Lower leg skin (tissue), 4 donors: ENCODE data around the gene LMAN2. TPM values are rescaled to one million over a fixed set of nuclear protein-coding genes. Genes with fewer than 3 reads are reported as not detected.
"Not testable (repeated sequence)": the region's sequence is repeated elsewhere in the genome, so short reads cannot be mapped to it uniquely, and the experiment has no call there.

Experiments
- DNase-seq, 2 donors: peaks; one replicate each; pipeline ENCODE4 v3.0.0-alpha.2; 2019; ENCODE audit warnings: low spot score in 2 of 2
- H3K4me3 ChIP-seq: fragments of 200-600 bp; sonication (generic); 2 replicates; pipeline ENCODE4 v1.5.1; 2017; ENCODE audit warnings: mild to moderate bottlenecking, low read depth; ENCODE audit not compliant: poor library complexity, severe bottlenecking
- CTCF ChIP-seq, 3 donors: fragments of 450-650 bp; IDR thresholded peaks; one replicate each; pipeline ENCODE4 v1.5.1; 2016; ENCODE audit warnings: antibody characterized with exemption in 3 of 3, mild to moderate bottlenecking in 3 of 3, moderate library complexity in 2 of 3
- POLR2A ChIP-seq, 2 donors: fragments of 450-650 bp; IDR thresholded peaks; one replicate each; pipeline ENCODE4 v1.6.1; 2016 to 2017; ENCODE audit warnings: antibody characterized with exemption in 2 of 2, mild to moderate bottlenecking in 1 of 2, moderate library complexity in 1 of 2
- WGBS, 2 donors: methylation state at CpG; one replicate each; pipeline ENCODE4 v1.1.5; 2018; 5-methylcytosine and 5-hydroxymethylcytosine counted together
- intact Hi-C: fragments of 100-400 bp; cut with DNase I; formaldehyde crosslinking; loops from one replicate; pipeline ENCODE4 v1.15.0; 2023; ENCODE audit warnings: low total_unique reads
- total RNA-seq, 4 donors: library from RNA; depleted of rRNA; stranded (reverse); fragments of >200 nt; gene quantifications; one replicate each; pipeline ENCODE4 v1.1.0, GENCODE V29; 2016

Gene LMAN2
- total RNA-seq, 4 donors from 2014 or later, result 139 to 191 (median 166) TPM

DNA sequence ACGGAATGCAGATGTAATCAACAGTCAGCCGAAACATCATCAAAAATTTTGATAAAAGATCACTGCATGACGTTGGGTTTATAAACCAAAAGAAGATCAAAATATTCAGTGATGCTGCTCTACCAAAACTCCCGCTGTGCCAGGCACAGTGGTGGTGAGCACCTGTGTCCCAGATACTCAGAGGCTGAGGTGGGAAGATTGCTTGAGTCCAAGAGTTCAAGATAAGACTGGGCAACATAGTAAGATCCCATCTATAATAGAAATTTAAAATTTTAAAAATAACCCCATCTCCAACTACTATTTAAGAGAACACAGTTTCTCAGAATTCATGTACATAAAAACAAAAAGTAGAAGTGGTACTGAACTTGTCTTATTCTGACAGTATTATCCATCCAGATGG, 3.8 kb downstream of the LMAN2 start:
- intact Hi-C loops, result no loop called here

DNA sequence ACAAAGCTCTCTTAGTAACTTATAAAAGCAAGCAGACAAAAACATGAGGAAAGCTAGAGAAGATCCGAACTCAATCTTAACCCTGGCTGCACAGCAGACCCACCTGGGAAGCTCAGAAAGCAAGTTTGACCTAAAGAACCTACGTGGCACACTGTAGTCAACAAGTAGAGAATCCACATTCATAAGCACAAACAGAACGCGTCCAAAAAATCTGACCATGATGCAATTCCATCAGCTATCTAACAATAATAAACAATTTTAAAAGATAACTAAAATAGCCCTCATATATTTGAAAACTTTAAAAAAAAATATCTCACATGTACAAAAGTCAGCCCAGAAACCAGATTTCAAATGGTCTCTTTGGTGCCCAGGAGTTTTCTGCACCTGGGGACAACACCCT, 4.6 kb downstream of the LMAN2 start:
- no peak overlapping the region for H3K4me3 ChIP-seq
- WGBS, 2 donors, result 71 to 73% methylated on average over 4 of the region's 4 CpGs
- intact Hi-C loops, result no loop called here
- no peak for DNase-seq
- no peak for TF ChIP-seq CTCF (IDR thresholded peaks at IDR 0.05)
- no peak for TF ChIP-seq POLR2A (IDR thresholded peaks at IDR 0.05)

More for the DNA sequence above, 3.8 kb downstream of the LMAN2 start:
- no peak overlapping the region for H3K4me3 ChIP-seq
- DNase-seq, result no peak
- no peak for TF ChIP-seq CTCF (IDR thresholded peaks at IDR 0.05)
- TF ChIP-seq POLR2A (IDR thresholded peaks at IDR 0.05), result no peak
- 82 to 85% methylated on average over 4 of the region's 4 CpGs for WGBS, 2 donors

- intact Hi-C loops, result no loop called here
- no peak for DNase-seq
- WGBS, 2 donors, result 93 to 96% methylated on average over 6 of the region's 6 CpGs
- no peak overlapping the region for H3K4me3 ChIP-seq
- TF ChIP-seq CTCF (IDR thresholded peaks at IDR 0.05) (no peak), POLR2A (IDR thresholded peaks at IDR 0.05) (no peak)
These were observed 6.6 kb downstream of the LMAN2 start for GRCh38 chr5:177344891-177345290.

GRCh38 chr5:177343777-177344176, 7.7 kb downstream of the LMAN2 start:
- intact Hi-C loops, result no loop called here
- no peak overlapping the region for H3K4me3 ChIP-seq
- TF ChIP-seq POLR2A (IDR thresholded peaks at IDR 0.05) (no peak), CTCF (IDR thresholded peaks at IDR 0.05) (no peak)
- 90 to 95% methylated on average over 6 of the region's 6 CpGs for WGBS, 2 donors
- DNase-seq, result no peak

DNA sequence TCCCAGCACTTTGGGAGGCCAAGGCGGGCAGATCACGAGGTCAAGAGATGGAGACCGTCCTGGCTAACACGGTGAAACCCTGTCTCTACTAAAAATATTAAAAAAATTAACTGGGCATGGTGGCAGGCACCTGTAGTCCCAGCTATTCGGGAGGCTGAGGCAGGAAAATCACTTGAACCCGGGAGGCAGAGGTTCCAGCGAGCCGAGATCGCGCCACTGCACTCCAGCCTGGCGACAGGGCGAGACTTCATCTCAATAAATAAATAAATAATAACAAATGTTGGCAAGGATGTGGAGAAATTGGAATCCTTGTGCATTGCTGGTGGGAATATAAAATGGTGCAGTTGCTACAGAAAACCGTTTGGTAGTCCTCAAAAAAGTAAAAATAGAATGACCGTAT, 8.5 kb downstream of the LMAN2 start:
- intact Hi-C loops, DNase-seq, H3K4me3 ChIP-seq: not testable (repeated sequence)
- WGBS, 2 donors, result 93 to 95% methylated on average over 14 of the region's 14 CpGs

- H3K4me3 ChIP-seq, result no peak overlapping the region
- no peak for DNase-seq
- WGBS, 2 donors, result 70 to 80% methylated on average over 10 to 11 of the region's 11 CpGs
- intact Hi-C loops, result no loop called here
- TF ChIP-seq CTCF (IDR thresholded peaks at IDR 0.05) (no peak), POLR2A (IDR thresholded peaks at IDR 0.05) (no peak)
These were observed 12.3 kb downstream of the LMAN2 start for GRCh38 chr5:177339107-177339638.
